BLaER1 treated with 17β-estradiol and CSF1 and Interleukin-3, amounts not matched to agents 10 nM and 100 nM (cell line): ENCODE results near the gene DSTN.

Experiments used
- H3K27ac ChIP-seq, 11 experiments: shearing (Covaris generic); formaldehyde crosslinking; 2 replicates each; pipeline ENCODE4 v1.8.1; 2022
- H3K27me3 ChIP-seq, 11 experiments: shearing (Covaris generic); formaldehyde crosslinking; 2 replicates each; pipeline ENCODE4 v1.8.1; 2022
- H3K36me3 ChIP-seq, 11 experiments: shearing (Covaris generic); formaldehyde crosslinking; 2 replicates each; pipeline ENCODE4 v1.8.1; 2022
- H3K4me1 ChIP-seq, 10 experiments: shearing (Covaris generic); formaldehyde crosslinking; 2 replicates each; pipeline ENCODE4 v1.8.1; 2022
- H3K4me2 ChIP-seq, 11 experiments: shearing (Covaris generic); formaldehyde crosslinking; 2 replicates each; pipeline ENCODE4 v1.8.1; 2022
- H3K4me3 ChIP-seq, 10 experiments: shearing (Covaris generic); formaldehyde crosslinking; 2 replicates each; pipeline ENCODE4 v1.8.1; 2022
- H3K9ac ChIP-seq, 11 experiments: shearing (Covaris generic); formaldehyde crosslinking; 2 replicates each; pipeline ENCODE4 v1.8.1; 2022
- H3K9me3 ChIP-seq, 11 experiments: shearing (Covaris generic); formaldehyde crosslinking; replicated peaks in 1 of 11; 2 replicates each; pipeline ENCODE4 v1.8.1; 2022
- H4K20me1 ChIP-seq, 11 experiments: shearing (Covaris generic); formaldehyde crosslinking; 2 replicates each; pipeline ENCODE4 v1.8.1; 2022
- Cebpa-rat ChIP-seq, 11 experiments: shearing (Covaris generic); IDR thresholded peaks; 2 replicates each; pipeline ENCODE4 v1.8.1; 2022

Gene DSTN

DNA sequence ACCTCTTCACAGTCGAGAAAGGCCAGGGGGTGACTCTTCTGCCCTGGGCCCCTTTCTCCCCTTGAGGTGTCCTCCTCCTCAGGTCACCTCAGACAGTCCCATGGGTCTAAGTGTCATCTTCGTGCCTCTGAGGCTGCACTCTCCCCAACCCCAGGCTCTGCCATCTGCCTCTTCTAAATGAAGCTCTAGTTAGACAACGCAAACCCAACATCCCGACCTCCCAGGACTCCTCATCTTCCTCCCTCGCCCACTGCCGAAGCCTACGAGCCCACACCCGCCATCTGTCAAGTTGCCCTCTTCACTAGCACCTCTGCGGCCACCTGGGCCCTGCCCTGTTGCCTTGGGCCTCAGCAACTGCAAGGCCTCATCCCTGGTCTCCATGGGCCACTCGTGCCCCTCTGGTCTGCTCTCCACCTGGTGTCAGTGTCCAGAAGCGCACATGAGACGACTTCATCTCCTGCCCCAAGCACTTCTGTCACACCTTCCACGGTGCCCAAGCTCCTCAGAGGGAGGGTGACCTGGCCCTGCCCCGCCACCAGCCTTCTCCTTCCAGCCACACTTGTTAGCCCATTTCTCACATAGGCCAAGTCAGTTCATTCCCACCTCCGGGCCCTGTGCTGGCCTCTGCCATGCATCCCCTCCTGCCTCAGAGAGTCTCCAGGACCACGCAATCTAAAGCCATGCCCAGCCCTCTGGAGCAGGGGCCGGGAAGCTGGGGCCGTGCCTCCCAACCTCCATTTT is 58.4 kb downstream of the DSTN start:
- no peak for TF ChIP-seq Cebpa-rat (IDR thresholded peaks at IDR 0.05)
- Histone ChIP-seq H3K4me3 (no peak overlapping the region), H4K20me1 (peaks cover 12 to 99% (median 30%) of the 10 kb centered on the region in 11 experiments; a peak in 17 of 22 replicates), H3K9ac (peak overlapping the region in 3 of 11 experiments; percentile 13 to 41 (median 15); a peak in 2 of 22 replicates), H3K9me3 (no peaks in the 10 kb centered on the region), H3K27me3 (no peaks in the 10 kb centered on the region), H3K4me1 (peaks cover 0 to 83% (median 50%) of the 10 kb centered on the region in 10 experiments; a peak in 16 of 20 replicates), H3K4me2 (peak overlapping the region in 2 of 11 experiments; percentile 9 to 10; a peak in 1 of 22 replicates), H3K36me3 (peaks cover 86 to 100% (median 99%) of the 10 kb centered on the region in 11 experiments), H3K27ac (peak overlapping the region in 1 of 11 experiments; percentile 16; a peak in 2 of 22 replicates)

DNA sequence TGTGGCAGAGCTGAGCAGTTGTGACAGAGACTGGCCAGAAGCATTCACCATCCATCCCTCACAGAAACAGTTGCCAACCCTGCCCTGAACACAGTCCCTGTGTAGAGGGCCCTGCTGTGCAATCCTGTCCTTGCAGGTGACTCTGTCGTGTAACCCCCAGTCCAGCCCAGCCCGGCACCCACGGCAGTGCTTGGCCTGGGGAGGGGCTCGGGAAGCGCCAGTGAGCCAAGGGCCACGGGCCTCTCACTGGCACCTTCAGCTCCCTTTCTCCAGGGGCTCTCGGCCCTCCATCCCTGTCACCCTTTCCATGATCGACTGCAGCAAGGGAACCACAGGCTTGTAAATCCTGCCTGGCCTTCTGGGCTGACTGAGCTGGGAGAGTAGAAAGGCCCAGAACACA is 59.1 kb downstream of the DSTN start:
- Histone ChIP-seq H3K27ac (peak overlapping the region in 2 of 11 experiments; percentile 13 to 16; a peak in 2 of 22 replicates), H3K9me3 (no peaks in the 10 kb centered on the region), H3K4me1 (peaks cover 4 to 83% (median 50%) of the 10 kb centered on the region in 10 experiments), H3K36me3 (peaks cover 86 to 100% (median 99%) of the 10 kb centered on the region in 11 experiments), H3K4me2 (0 out of 22 replicates have a peak overlapping the region, but pooled peaks of 1 of the 11 experiments have one; percentile 9), H3K9ac (peak overlapping the region in 3 of 11 experiments; percentile 2 to 41 (median 9); a peak in 2 of 22 replicates), H3K4me3 (no peak overlapping the region), H4K20me1 (peaks cover 15 to 99% (median 32%) of the 10 kb centered on the region in 11 experiments; a peak in 18 of 22 replicates), H3K27me3 (no peaks in the 10 kb centered on the region)
- no peak for TF ChIP-seq Cebpa-rat (IDR thresholded peaks at IDR 0.05)

DNA sequence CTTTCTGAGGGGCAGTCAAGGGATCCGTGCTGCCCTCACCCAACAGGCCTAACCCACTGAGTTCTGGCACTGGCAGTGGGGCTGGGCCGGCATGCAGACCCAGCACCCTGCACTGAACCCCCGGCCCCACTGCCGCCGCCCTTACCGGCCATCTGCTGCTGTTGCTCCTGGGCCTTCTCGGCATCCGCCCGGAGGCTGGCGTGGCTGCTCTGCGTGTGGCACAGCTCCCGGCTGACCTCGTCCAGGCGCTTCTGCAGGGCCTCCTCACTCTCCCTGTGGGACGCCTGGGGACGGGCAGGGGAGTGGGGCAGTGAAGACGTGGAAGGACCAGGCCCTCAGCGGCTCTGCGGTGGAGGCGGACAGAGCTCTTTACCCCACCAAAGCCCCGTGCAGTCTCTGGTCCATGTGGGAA is 59.8 kb downstream of the DSTN start:
- H3K36me3 ChIP-seq, result peaks cover 82 to 100% (median 98%) of the 10 kb centered on the region in 11 experiments
- H3K27ac ChIP-seq, result no peak overlapping the region
- H3K4me1 ChIP-seq, result peaks cover 10 to 83% (median 50%) of the 10 kb centered on the region in 10 experiments
- H3K9ac ChIP-seq, result peak overlapping the region in 3 of 11 experiments; percentile 2 to 41 (median 31); a peak in 2 of 22 replicates
- H3K4me2 ChIP-seq, result no peak overlapping the region
- no peaks in the 10 kb centered on the region for H3K9me3 ChIP-seq
- TF ChIP-seq Cebpa-rat (IDR thresholded peaks at IDR 0.05), result no peak
- no peaks in the 10 kb centered on the region for H3K27me3 ChIP-seq
- H3K4me3 ChIP-seq, result no peak overlapping the region
- H4K20me1 ChIP-seq, result peaks cover 9 to 99% (median 33%) of the 10 kb centered on the region in 11 experiments; a peak in 17 of 22 replicates

DNA sequence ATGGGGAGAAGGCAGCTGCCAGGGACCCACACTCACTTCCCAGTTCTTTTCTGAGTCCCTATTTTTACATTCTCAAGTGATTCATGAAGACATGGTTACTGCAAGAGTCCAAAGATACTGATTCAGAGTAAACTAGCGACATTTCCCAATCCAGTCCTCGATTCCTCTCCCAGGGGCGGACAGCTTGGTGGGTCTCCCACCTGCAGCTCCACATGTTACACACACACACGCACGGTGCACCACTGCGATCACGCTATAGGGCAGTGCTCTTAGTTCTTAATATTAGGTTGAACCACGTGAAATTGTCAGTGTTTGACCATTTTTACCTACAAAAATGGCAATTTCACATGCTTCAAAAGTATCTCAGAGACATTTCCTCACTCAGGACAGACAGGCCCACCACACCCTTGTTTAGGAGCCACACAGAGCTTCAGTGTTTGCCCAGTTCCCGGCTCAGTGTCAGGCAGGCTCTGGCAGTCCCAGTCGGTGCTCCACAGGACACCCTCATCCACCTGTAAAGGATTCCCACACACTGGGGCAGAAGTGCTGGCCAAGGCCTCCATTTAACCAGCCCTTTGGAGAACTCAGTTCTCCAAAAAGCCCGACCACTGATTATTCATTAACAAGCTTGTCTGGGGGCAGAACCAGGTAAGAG is 60.4 kb downstream of the DSTN start:
- no peaks in the 10 kb centered on the region for H3K9me3 ChIP-seq
- H3K4me2 ChIP-seq, result no peak overlapping the region
- H3K4me1 ChIP-seq, result peaks cover 16 to 83% (median 50%) of the 10 kb centered on the region in 10 experiments
- no peak overlapping the region for H3K4me3 ChIP-seq
- no peak overlapping the region for H3K27ac ChIP-seq
- no peak overlapping the region for H3K9ac ChIP-seq
- TF ChIP-seq Cebpa-rat (IDR thresholded peaks at IDR 0.05), result no peak
- peaks cover 6 to 99% (median 31%) of the 10 kb centered on the region in 11 experiments; a peak in 17 of 22 replicates for H4K20me1 ChIP-seq
- H3K27me3 ChIP-seq, result no peaks in the 10 kb centered on the region
- H3K36me3 ChIP-seq, result peaks cover 77 to 95% (median 92%) of the 10 kb centered on the region in 11 experiments

DNA sequence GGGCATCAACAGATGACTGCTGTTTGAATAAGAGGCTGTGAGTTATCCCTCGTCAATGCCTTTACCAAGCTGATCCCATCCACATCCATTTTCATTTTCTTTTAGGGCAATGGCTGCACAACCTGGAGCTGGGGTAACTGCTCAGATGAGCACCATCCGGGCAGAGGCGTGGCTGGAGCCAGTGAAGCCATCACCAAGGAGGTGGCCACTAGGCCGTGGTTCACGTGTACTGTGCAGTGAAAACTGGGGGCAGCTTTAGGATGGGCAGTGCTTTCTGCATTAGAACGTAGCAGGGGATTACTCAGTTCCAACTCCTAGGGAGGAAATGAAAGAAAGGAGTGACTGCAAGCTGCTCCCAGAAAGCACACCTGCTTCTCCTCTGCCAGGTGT is 60.9 kb downstream of the DSTN start:
- no peak overlapping the region for H3K27ac ChIP-seq
- no peaks in the 10 kb centered on the region for H3K9me3 ChIP-seq
- H3K4me3 ChIP-seq, result no peak overlapping the region
- H3K9ac ChIP-seq, result peak overlapping the region in 1 of 11 experiments; percentile 8; a peak in 2 of 22 replicates
- peaks cover 6 to 99% (median 35%) of the 10 kb centered on the region in 11 experiments; a peak in 17 of 22 replicates for H4K20me1 ChIP-seq
- H3K4me1 ChIP-seq, result peaks cover 21 to 83% (median 54%) of the 10 kb centered on the region in 10 experiments
- no peaks in the 10 kb centered on the region for H3K27me3 ChIP-seq
- H3K4me2 ChIP-seq, result no peak overlapping the region
- peaks cover 73 to 94% (median 88%) of the 10 kb centered on the region in 11 experiments for H3K36me3 ChIP-seq
- TF ChIP-seq Cebpa-rat (IDR thresholded peaks at IDR 0.05), result no peak

DNA sequence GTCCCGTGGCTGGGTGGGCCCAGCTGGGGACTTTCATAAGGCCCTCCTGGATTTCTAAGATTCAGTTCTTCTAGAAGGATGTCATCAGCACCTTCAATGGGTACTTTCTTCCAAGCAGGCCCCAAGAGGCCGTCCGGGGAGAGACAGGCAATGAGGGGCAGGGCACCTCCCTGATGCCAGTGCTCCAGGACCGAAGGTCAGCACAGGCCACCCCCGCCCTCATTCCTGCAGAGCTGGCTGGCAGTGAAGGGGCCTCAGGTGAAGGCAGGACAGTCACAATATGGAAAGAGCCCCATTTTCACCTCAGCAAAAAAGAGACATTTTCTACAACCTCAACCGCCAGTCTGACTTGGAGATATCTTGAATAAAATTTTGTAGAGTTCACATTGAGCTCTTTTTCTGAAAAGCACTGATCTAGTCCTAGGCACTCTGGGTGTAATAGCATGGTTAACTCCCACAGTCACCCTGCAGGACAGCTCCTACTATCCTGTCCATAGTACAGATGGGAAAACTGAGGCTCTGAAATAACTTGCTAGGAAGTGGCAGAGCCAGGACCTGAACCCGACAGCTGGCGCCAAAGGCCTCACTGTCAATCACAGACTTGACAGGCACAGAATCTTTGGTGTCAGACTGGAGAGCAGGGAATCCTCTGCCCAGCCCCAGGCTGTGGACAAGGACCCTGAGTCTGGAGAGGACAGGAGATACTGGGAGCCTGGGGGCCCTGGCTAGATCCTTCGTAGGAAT is 61.9 kb downstream of the DSTN start:
- no peaks in the 10 kb centered on the region for H3K9me3 ChIP-seq

DNA sequence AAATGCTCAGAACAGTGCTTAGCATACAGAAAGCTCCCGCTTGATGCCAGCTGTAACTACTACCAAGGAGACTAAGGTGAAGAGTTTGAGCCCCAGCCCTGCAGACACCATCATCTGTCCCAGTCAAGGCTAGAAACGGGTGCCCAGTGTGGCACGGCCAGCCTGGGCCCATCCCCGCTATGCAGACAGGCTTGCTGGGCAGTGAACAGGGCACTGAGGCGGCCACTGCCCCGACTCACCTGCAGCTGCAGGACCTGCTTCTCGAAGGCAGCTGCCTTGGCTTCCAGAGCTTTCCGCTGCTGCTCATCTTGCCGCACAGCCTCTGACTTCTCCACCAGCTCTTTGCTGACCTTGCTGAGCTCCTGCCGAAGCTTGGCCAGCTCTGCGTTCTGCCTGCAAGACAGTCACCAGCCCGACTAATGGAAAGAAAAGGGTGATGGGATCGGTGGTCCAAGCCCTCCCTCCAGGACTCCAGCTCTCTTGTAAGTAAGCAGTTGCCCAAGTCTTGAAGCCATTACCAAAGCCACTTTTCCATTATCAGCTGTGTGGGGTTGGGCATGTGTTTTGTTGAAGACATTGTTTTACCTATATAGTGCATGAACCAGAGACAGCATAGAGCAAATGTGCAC is 63.5 kb downstream of the DSTN start:
- peak overlapping the region in 6 of 11 experiments; percentile 2 to 73 (median 70); a peak in 10 of 22 replicates for H3K9ac ChIP-seq
- no peaks in the 10 kb centered on the region for H3K27me3 ChIP-seq
- H3K9me3 ChIP-seq, result no peaks in the 10 kb centered on the region
- no peak for TF ChIP-seq Cebpa-rat (IDR thresholded peaks at IDR 0.05)
- H4K20me1 ChIP-seq, result peaks cover 17 to 99% (median 60%) of the 10 kb centered on the region in 11 experiments; a peak in 18 of 22 replicates
- no peak overlapping the region for H3K4me3 ChIP-seq
- peak overlapping the region in 10 of 11 experiments; percentile 35 to 94 (median 92); a peak in 20 of 22 replicates for H3K4me2 ChIP-seq
- H3K36me3 ChIP-seq, result peaks cover 52 to 83% (median 69%) of the 10 kb centered on the region in 11 experiments
- peak overlapping the region in 4 of 11 experiments; percentile 9 to 74 (median 47); a peak in 5 of 22 replicates for H3K27ac ChIP-seq
- peaks cover 46 to 88% (median 64%) of the 10 kb centered on the region in 10 experiments for H3K4me1 ChIP-seq

More for the DNA sequence above, 61.9 kb downstream of the DSTN start:
- Histone ChIP-seq H3K4me2 (0 out of 22 replicates have a peak overlapping the region, but pooled peaks of 1 of the 11 experiments have one; percentile 94), H3K27me3 (no peaks in the 10 kb centered on the region), H3K9ac (peak overlapping the region in 2 of 11 experiments; percentile 5 to 73; a peak in 2 of 22 replicates), H3K4me1 (peaks cover 31 to 85% (median 63%) of the 10 kb centered on the region in 10 experiments), H3K27ac (0 out of 22 replicates have a peak overlapping the region, but pooled peaks of 1 of the 11 experiments have one; percentile 28), H4K20me1 (peaks cover 14 to 99% (median 45%) of the 10 kb centered on the region in 11 experiments; a peak in 17 of 22 replicates), H3K36me3 (peaks cover 66 to 92% (median 78%) of the 10 kb centered on the region in 11 experiments), H3K4me3 (no peak overlapping the region)
- no peak for TF ChIP-seq Cebpa-rat (IDR thresholded peaks at IDR 0.05)
